Muscle layer of colon (tissue), 2 donors: ENCODE data around the gene DBP.

Experiments used
- H3K27ac ChIP-seq: one replicate; pipeline ENCODE4 v1.7.0; 2013; ENCODE audit warnings: low read depth, mild to moderate bottlenecking, low read length, moderate library complexity
- H3K27me3 ChIP-seq, 2 donors: one replicate each; pipeline ENCODE4 v1.7.0; 2013; ENCODE audit warnings: low read length in 2 of 2, mild to moderate bottlenecking in 2 of 2; ENCODE audit not compliant: insufficient read depth in 2 of 2, control insufficient read depth in 1 of 2
- H3K36me3 ChIP-seq: one replicate; pipeline ENCODE4 v1.7.0; 2013; ENCODE audit warnings: mild to moderate bottlenecking, low read length; ENCODE audit not compliant: insufficient read depth
- H3K4me1 ChIP-seq: one replicate; pipeline ENCODE4 v1.7.0; 2013; ENCODE audit warnings: mild to moderate bottlenecking, low read length; ENCODE audit not compliant: insufficient read depth
- H3K4me3 ChIP-seq, 2 donors: one replicate each; pipeline ENCODE4 v1.7.0; 2013; ENCODE audit warnings: low read length in 2 of 2, low read depth in 1 of 2, mild to moderate bottlenecking in 1 of 2, moderate library complexity in 1 of 2
- H3K9ac ChIP-seq: one replicate; pipeline ENCODE4 v1.7.0; 2013; ENCODE audit warnings: low read length
- H3K9me3 ChIP-seq: one replicate; pipeline ENCODE4 v1.7.0; 2013; ENCODE audit warnings: mild to moderate bottlenecking, low read length
- donor health status: abdominal sarcoma.
- donor health status: Adenocarcinoma of cecum.

Gene DBP

DNA sequence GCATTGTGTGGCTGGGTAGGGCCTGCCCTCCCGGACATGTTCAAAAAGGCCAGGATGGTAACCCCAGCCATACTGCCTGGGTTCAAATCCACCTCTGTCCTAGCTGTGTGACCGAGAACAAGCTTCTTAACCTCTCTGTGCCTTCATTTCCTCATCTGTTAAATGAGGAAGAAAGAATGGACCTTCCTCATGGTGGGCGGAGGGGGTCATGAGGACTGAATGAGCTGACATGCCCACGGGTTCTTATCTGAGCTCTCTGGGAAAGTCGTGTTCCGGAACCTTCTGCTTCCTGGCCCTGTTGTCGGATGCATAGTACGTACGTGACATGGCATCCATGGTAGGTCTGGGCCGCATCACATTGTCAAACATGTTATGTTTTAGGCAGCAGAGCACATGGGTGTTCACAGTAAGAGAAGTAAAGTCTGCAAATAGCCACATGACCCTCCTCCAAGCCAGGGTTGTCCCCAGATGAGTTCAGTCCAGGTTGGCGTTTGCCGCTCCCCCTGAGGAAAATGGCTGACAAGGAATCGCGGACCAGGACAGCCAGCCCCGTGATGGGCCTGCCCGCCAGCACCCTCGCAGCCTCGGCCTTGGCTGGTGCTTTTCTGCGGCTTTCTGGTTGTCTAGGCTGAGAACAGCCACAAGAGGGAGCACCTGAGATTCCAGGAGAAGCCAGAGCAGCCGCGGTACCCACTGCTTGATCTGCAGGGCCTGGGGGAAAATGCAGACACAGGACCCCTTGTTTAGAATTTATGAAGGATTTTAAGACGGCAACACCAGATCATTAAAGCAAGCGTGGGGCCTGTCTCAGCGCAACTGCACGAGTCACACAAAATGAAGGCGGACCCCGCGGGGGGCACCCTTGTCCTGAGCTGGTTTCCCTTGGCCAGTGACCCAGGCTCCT is 38.0 kb upstream of the DBP start:
- H3K9ac ChIP-seq, result no peak overlapping the region
- H3K36me3 ChIP-seq, result no peaks in the 10 kb centered on the region
- H3K4me3 ChIP-seq, result peak overlapping the region in 1 of 2 donors; percentile 16

GRCh38 chr19:48674216-48674809 is 37.1 kb upstream of the DBP start:
- H3K36me3 ChIP-seq, result no peaks in the 10 kb centered on the region
- no peak overlapping the region for H3K9ac ChIP-seq
- H3K27me3 ChIP-seq, result no peaks in the 10 kb centered on the region
- peaks cover 10% of the 10 kb centered on the region for H3K4me1 ChIP-seq
- no peak overlapping the region for H3K27ac ChIP-seq
- H3K4me3 ChIP-seq, result no peak overlapping the region
- H3K9me3 ChIP-seq, result no peaks in the 10 kb centered on the region

More for the DNA sequence above, 38.0 kb upstream of the DBP start:
- Histone ChIP-seq H3K27ac (no peak overlapping the region), H3K4me1 (peaks cover 10% of the 10 kb centered on the region), H3K27me3 (no peaks in the 10 kb centered on the region), H3K9me3 (no peaks in the 10 kb centered on the region)

DNA sequence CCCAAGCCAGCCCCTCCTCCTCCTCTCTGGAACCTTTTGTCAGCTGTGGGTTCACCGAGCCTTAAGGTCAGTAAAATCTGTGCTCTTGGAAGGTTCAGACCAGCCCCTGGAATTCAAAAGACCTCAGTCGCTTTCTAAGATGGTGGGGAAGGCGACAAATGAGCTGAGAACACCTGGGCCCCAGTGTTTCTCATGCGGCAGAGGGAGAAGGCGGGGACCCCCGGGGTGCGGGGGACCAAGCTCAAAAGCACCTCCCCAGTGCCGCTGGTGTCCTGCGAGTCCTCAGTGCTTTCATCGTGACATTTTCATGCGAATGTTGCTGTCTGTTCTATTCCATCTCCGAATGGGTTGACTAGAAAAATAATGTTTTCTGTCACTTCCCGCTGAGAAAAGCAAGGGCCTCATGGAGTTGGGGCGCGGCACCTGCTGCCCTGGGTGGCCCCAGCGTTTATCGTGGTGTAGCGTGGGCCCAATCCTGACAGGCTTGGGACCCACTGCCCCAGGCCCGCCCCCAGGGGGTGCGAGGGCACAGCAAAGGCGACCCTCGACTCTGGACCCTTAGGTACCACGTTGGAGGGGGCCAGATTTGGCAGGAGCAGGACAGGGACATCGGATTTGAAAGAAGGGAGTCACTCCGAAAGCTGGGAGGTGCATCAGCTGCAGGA is 36.4 kb upstream of the DBP start:
- no peak overlapping the region for H3K9ac ChIP-seq
- no peak overlapping the region for H3K4me3 ChIP-seq

GRCh38 chr19:48672994-48673393 is 35.8 kb upstream of the DBP start, which contains the start of gene NTN5:
Gene NTN5 (minus strand): TSS chr19:48673017. CDS start chr19:48670986, 2,031 bp downstream.
- Histone ChIP-seq H3K27ac (no peak within 1 kb of the TSS), H3K9me3 (no peaks in the 10 kb centered on the region)

More for the DNA sequence above, 36.4 kb upstream of the DBP start:
- peaks cover 10% of the 10 kb centered on the region for H3K4me1 ChIP-seq
- H3K36me3 ChIP-seq, result no peaks in the 10 kb centered on the region
- H3K27ac ChIP-seq, result no peak overlapping the region
- H3K27me3 ChIP-seq, result no peaks in the 10 kb centered on the region
- no peaks in the 10 kb centered on the region for H3K9me3 ChIP-seq

GRCh38 chr19:48671446-48671995 is 34.3 kb upstream of the DBP start:
- Histone ChIP-seq H3K27me3 (no peaks in the 10 kb centered on the region), H3K9me3 (no peaks in the 10 kb centered on the region), H3K4me3 (no peak overlapping the region), H3K4me1 (peaks cover 10% of the 10 kb centered on the region), H3K9ac (no peak overlapping the region), H3K36me3 (no peaks in the 10 kb centered on the region), H3K27ac (no peak overlapping the region)

More at GRCh38 chr19:48672994-48673393, 35.8 kb upstream of the DBP start, which contains the start of gene NTN5:
- H3K27me3 ChIP-seq, result no peaks in the 10 kb centered on the region
- H3K9ac ChIP-seq, result no peak within 1 kb of the TSS
- no peak within 1 kb of the TSS for H3K4me3 ChIP-seq
- H3K36me3 ChIP-seq, result no peaks in the 10 kb centered on the region
- H3K4me1 ChIP-seq, result peaks cover 10% of the 10 kb centered on the region

DNA sequence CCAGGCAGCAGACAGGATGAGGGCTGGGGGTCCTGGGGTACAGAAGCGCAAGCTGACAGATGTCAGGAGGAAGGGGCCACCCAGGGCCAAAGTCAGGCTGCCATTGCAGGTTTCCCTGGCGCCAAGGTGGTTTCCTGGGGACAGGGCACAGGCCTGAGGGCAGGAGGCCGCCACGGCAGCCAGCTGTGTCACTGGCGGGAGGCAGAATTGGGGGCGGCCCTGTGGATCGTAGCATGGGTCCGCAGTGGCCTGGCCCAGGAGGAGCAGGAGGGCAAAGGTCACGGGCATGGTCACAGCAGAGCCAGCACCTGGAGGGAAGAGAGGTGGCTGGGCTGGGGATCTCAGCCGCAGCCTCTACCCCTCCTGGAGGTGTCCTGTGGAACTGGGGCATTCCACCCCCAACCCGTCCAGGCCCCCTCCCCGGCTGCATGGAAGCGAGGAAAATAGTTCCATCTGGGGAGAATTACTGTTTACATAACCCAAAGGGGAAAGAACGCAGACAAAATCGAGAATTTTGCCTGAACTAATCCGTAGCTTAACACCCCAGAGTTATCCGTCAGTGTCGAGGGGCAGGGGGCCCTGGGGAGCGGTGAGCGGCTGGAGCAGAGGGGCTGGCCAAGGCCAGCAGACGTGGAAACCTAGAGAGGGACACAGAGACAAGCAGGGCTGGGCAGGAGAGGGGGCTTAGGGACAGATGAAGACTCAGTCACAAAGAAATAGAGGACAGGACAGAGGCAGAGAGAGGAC is 33.7 kb upstream of the DBP start:
- Histone ChIP-seq H3K9me3 (no peaks in the 10 kb centered on the region), H3K36me3 (no peaks in the 10 kb centered on the region), H3K27ac (no peak overlapping the region), H3K4me3 (no peak overlapping the region), H3K4me1 (peaks cover 10% of the 10 kb centered on the region), H3K27me3 (no peaks in the 10 kb centered on the region), H3K9ac (no peak overlapping the region)

DNA sequence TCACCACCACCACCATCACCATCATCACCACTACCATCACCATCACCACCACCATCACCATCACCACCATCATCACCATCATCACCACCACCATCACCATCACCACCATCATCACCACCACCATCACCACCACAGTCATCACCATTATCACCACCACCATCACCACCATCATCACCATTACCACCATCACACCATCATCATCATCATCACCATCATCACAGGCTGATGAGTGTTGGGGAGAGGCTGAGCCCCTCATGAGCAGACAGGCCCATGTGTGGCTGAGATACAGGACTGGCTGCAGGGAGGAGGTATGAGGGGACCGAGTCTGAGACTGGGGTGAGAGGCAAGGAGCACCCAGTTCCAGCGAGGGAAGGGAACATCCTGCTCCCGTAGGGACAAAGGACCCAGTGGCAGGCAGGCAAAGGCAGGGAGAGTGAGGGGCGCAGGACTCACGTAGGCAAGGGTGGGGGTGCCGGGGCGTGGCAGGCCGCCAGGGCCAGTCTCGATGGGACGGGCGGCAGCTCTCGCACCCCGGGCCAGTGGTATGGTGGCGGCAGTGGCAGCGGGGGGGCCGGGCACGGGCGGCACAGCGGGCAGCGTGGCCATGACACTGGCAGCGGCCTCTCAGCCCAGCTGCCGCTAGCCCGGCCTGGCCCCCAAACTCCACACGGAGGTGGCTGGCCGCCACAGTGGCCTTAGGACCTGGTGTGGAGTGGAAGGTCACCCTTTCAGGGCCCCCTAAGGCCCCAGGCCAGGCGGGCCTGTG is 32.9 kb upstream of the DBP start:
- Histone ChIP-seq H3K9me3 (no peaks in the 10 kb centered on the region), H3K4me1 (peaks cover 3% of the 10 kb centered on the region), H3K9ac (no peak overlapping the region), H3K27me3 (no peaks in the 10 kb centered on the region), H3K4me3 (no peak overlapping the region), H3K36me3 (no peaks in the 10 kb centered on the region), H3K27ac (no peak overlapping the region)

DNA sequence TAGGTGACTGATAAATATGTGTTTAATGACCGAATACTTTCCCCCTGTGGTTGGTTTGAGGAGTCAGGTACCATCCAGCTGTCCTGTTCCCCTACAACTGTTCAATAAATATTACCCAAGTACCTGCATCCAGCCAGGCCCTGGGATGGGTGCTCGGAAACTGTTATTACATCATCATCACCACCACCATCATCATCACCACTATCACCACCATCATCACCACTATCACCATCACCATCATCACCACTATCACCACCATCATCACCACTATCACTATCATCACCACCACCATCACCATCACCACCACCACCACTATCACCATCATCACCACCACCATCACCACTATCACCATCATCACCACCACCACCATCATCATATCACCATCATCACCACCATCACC is 31.6 kb upstream of the DBP start:
- Histone ChIP-seq H3K4me3 (no peak overlapping the region), H3K27ac (no peak overlapping the region), H3K4me1 (no peaks in the 10 kb centered on the region), H3K9me3 (no peaks in the 10 kb centered on the region), H3K36me3 (no peaks in the 10 kb centered on the region), H3K9ac (no peak overlapping the region), H3K27me3 (no peaks in the 10 kb centered on the region)

DNA sequence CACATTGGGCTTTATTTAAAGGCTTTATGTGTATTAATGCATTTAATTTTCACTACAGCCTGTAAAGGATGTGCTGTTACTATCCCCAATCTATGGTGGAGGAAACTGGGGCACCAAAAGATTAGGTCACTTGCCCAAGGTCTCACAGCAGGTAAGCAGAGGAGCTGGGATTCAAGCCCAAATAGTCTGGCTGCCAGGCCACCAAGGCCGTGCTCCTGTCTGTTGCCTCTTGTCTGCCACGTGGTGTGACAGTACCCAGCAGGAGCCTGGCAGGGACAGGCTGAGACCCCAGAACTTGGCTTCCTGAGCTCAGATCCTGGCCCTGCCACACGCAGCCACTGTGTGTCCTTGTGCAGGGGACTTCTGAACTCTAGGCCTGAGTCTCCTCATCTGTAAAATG is 31.2 kb upstream of the DBP start:
- Histone ChIP-seq H3K27me3 (no peaks in the 10 kb centered on the region), H3K9me3 (no peaks in the 10 kb centered on the region), H3K4me3 (no peak overlapping the region), H3K27ac (no peak overlapping the region), H3K9ac (no peak overlapping the region), H3K4me1 (no peaks in the 10 kb centered on the region), H3K36me3 (no peaks in the 10 kb centered on the region)

DNA sequence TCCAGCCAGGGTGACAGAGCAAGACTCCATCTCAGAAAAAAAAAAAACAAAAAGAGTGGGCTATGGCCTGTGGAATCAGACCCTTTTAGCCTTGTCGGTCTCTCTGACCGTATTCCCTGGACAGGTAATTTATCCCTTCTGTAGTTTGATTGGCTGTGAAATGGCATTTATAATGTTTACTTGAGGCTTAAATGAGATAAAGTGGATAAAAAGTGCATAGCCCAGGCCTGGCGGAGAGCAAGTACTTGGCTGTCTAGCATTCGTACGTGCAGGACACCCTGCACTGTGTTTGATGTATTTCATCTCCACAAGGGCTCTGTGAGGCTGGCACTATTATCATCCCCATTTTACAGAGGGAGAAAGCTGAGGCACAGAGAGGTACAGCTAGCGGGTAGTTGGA is 28.6 kb upstream of the DBP start:
- Histone ChIP-seq H3K36me3 (no peaks in the 10 kb centered on the region), H3K9ac (no peak overlapping the region), H3K4me1 (no peaks in the 10 kb centered on the region), H3K9me3 (no peaks in the 10 kb centered on the region), H3K4me3 (no peak overlapping the region), H3K27ac (no peak overlapping the region), H3K27me3 (no peaks in the 10 kb centered on the region)
